Activated CD4-positive, alpha-beta T cell treated with anti-CD3 and anti-CD28 coated beads, Interleukin-2, amount 10 ng/mL, durations not matched to agents 24 days and 14 days (primary cell): ENCODE measurements around the gene FOXD1. TPM values are rescaled to one million over a fixed set of nuclear protein-coding genes. Genes with fewer than 3 reads are reported as not detected.

ENCODE experiments used
- DNase-seq: peaks from one replicate; pipeline ENCODE4 v3.0.0; 2022
- H3K27ac Mint-ChIP-seq: one replicate; pipeline ENCODE4 v1.8.0; 2022; ENCODE audit warnings: mild to moderate bottlenecking, mixed read lengths
- H3K27me3 Mint-ChIP-seq: one replicate; pipeline ENCODE4 v1.8.0; 2022; ENCODE audit warnings: mixed read lengths
- H3K36me3 Mint-ChIP-seq: one replicate; pipeline ENCODE4 v1.8.0; 2022; ENCODE audit warnings: low read depth, mild to moderate bottlenecking, mixed read lengths
- H3K4me1 Mint-ChIP-seq: one replicate; pipeline ENCODE4 v1.8.0; 2021; ENCODE audit warnings: mixed read lengths
- H3K4me3 Mint-ChIP-seq: one replicate; pipeline ENCODE4 v1.8.0; 2022; ENCODE audit warnings: mild to moderate bottlenecking, moderate library complexity, mixed read lengths
- H3K9me3 Mint-ChIP-seq: one replicate; pipeline ENCODE4 v1.8.0; 2021; ENCODE audit warnings: mixed read lengths
- intact Hi-C: fragments of 100-400 bp; cut with micrococcal nuclease; formaldehyde crosslinking; loops from one replicate; pipeline ENCODE4 v1.15.1; 2023
- total RNA-seq: library from RNA; stranded (reverse); gene quantifications from 2 replicates; pipeline ENCODE4 v1.2.3, GENCODE V29; 2022

The FOXD1 gene
- total RNA-seq, 1 donor from 2014 or later: 0.09 TPM

- Mint-ChIP-seq H3K27me3 (peaks cover 80% of the 10 kb centered on the region), H3K9me3 (peaks cover 6% of the 10 kb centered on the region), H3K36me3 (no peaks in the 10 kb centered on the region), H3K27ac (no peak overlapping the region), H3K4me3 (no peak overlapping the region), H3K4me1 (peaks cover 2% of the 10 kb centered on the region)
- intact Hi-C loops: no loop called here
- no peak for DNase-seq
Measured at GRCh38 chr5:73441378-73441777, 7.2 kb downstream of the FOXD1 start.

DNA sequence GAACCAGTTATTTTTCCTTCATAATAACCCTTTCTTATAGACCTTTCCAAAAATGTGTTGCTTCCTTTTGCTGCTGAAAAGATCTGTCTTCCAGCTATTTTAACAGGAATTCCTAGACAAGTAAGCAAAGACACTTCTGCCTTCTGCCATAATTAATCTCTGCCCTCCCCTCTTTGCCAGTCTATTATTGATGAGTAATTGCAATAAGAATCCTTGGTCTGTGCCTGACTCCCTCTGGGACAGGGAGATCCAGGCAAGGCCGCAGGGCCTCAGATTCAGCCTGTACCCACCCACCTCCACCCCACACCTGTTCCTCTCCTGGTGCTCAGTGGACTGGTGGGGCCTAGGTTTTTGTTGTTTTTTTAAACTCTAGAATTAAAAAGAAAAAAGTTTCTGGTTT lies 8.3 kb downstream of the FOXD1 start:
- intact Hi-C loops: no loop called here
- no peak overlapping the region for H3K4me3 Mint-ChIP-seq
- H3K27me3 Mint-ChIP-seq: peaks cover 85% of the 10 kb centered on the region

GRCh38 chr5:73438645-73439470 lies 9.7 kb downstream of the FOXD1 start:
- peaks cover 4% of the 10 kb centered on the region for H3K36me3 Mint-ChIP-seq

More for the DNA sequence above, 8.3 kb downstream of the FOXD1 start:
- no peak for DNase-seq
- H3K9me3 Mint-ChIP-seq: peaks cover 15% of the 10 kb centered on the region
- peaks cover 7% of the 10 kb centered on the region for H3K4me1 Mint-ChIP-seq
- H3K36me3 Mint-ChIP-seq: peaks cover 4% of the 10 kb centered on the region
- no peak overlapping the region for H3K27ac Mint-ChIP-seq

DNA sequence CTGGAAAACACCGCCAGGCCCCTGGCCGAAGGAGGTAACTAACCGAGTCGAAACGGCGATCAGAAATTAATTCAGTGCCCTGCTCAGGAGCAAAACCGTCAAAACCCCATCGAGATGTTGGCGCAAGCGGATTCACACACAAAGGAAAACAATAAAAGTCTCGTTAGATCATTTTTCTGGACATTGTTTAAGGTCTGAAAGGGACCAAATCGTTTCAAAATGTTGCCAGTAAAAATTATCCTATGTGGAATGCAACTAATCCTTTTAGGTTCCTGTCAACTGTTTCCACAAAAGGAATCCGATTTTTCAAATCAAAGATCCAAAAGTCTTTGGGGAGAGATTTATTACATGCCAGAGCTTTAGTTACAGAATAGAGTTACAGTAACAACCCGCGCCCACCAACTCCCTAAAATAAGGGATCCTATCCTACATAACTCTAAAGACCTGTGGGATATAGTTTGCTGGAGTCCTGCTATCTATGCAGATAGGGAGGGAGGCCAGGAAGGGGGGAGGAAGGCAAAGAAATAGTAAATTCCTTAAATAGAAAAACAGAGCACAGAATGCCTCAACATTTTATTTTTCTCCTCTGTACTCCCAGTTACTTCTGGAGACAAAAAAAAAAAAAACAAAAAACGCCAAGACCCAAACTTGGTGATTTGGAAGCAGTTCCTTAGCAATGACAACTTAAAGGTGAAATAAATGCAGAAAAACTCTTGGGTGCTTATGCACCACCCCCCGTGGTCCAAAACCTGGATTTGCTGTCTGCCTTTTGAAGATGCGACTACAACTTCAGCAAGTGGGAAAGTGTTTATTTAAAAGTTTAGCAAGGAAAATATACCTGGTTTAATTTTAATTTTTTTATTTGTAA lies 10.6 kb downstream of the FOXD1 start:
- Mint-ChIP-seq H3K27me3 (peaks cover 83% of the 10 kb centered on the region), H3K27ac (no peak overlapping the region), H3K9me3 (peaks cover 15% of the 10 kb centered on the region), H3K36me3 (peaks cover 4% of the 10 kb centered on the region), H3K4me1 (peaks cover 6% of the 10 kb centered on the region), H3K4me3 (no peak overlapping the region)
- no peak for DNase-seq
- intact Hi-C loops: loop anchor here (2.0 to 5.0 kb wide), 2 partner anchors 13 to 56 kb away; no protein-coding TSS in a partner anchor

More at GRCh38 chr5:73438645-73439470, 9.7 kb downstream of the FOXD1 start:
- no peak overlapping the region for H3K27ac Mint-ChIP-seq
- no peak overlapping the region for H3K4me3 Mint-ChIP-seq
- peaks cover 84% of the 10 kb centered on the region for H3K27me3 Mint-ChIP-seq
- H3K4me1 Mint-ChIP-seq: peaks cover 6% of the 10 kb centered on the region
- peaks cover 15% of the 10 kb centered on the region for H3K9me3 Mint-ChIP-seq
- DNase-seq: no peak
- intact Hi-C loops: loop anchor here (5.0 kb wide), 1 partner anchor 57 kb away; no protein-coding TSS in a partner anchor

- no peak overlapping the region for H3K4me3 Mint-ChIP-seq
Measured at GRCh38 chr5:73437101-73437776, 11.3 kb downstream of the FOXD1 start.

DNA sequence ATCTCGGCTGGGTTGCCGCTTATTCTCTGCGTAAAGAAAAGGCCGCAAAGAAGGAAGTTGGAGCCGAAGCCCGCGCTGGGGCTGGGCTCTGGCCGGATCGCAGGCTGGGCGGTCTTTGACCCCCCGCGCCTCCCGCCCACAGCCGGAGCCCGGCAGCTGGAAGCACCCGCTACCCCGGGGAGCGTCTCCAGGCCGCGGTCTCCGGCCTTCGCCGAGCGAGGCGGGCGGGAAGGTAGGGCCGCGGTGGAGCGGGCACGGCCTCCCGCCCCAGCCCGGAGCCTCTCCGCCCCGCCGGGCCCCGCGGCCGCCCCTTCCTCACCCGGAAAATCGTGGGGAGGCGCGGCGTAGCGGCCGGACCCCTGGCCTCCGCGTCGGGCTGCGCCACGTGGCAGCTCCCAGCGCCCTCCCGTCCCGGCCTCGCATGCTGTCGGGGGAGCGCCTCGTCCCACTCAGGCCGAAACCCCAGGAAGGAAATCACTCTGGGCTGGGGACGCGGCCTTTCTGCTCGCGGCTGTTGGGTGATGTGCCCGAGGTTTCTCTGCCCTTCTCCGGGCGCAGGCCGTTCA lies 12.0 kb downstream of the FOXD1 start:
- H3K27ac Mint-ChIP-seq: no peak overlapping the region
- H3K4me1 Mint-ChIP-seq: peaks cover 6% of the 10 kb centered on the region
- H3K36me3 Mint-ChIP-seq: peaks cover 4% of the 10 kb centered on the region
- DNase-seq: peak; percentile 60
- H3K4me3 Mint-ChIP-seq: no peak overlapping the region
- peaks cover 77% of the 10 kb centered on the region for H3K27me3 Mint-ChIP-seq
- peaks cover 15% of the 10 kb centered on the region for H3K9me3 Mint-ChIP-seq
- intact Hi-C loops: loop anchor here (2.0 to 5.0 kb wide), 2 partner anchors 14 to 54 kb away; no protein-coding TSS in a partner anchor

More at GRCh38 chr5:73437101-73437776, 11.3 kb downstream of the FOXD1 start:
- intact Hi-C loops: loop anchor here (2.0 to 5.0 kb wide), 2 partner anchors 14 to 55 kb away; no protein-coding TSS in a partner anchor
- Mint-ChIP-seq H3K27ac (no peak overlapping the region), H3K36me3 (peaks cover 4% of the 10 kb centered on the region), H3K9me3 (peaks cover 15% of the 10 kb centered on the region), H3K27me3 (peaks cover 82% of the 10 kb centered on the region), H3K4me1 (peaks cover 6% of the 10 kb centered on the region)
- no peak for DNase-seq

- peaks cover 4% of the 10 kb centered on the region for H3K36me3 Mint-ChIP-seq
- peak overlapping the region; percentile 73 for H3K27ac Mint-ChIP-seq
- intact Hi-C loops: loop anchor here (2.0 to 5.0 kb wide), 3 partner anchors 15 to 54 kb away; no protein-coding TSS in a partner anchor
- peaks cover 13% of the 10 kb centered on the region for H3K9me3 Mint-ChIP-seq
- H3K4me1 Mint-ChIP-seq: peaks cover 6% of the 10 kb centered on the region
- H3K4me3 Mint-ChIP-seq: peak overlapping the region; percentile 19
- DNase-seq: no peak
- peaks cover 73% of the 10 kb centered on the region for H3K27me3 Mint-ChIP-seq
Measured at GRCh38 chr5:73435759-73436534, 12.6 kb downstream of the FOXD1 start.

DNA sequence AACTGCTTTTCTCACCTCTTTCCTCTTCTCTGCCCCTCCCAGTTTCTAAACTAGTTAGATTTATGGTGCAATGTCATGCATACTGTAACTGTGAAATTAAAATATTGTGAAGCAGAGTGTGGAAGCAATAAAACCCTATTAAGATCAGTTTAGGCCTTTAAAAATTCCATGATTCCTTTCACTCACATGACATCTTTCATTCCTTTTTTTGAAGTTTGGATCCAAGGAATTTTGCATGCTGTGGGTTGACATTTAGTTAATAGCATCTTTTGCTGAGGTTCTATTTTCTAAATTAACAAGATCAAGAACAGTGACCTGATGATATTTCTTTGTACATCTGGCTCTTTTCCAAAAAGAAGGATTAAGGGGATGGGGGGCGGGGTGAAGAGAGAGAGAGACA lies 13.7 kb downstream of the FOXD1 start:
- peaks cover 68% of the 10 kb centered on the region for H3K27me3 Mint-ChIP-seq
- peaks cover 9% of the 10 kb centered on the region for H3K9me3 Mint-ChIP-seq
- peaks cover 4% of the 10 kb centered on the region for H3K36me3 Mint-ChIP-seq
- DNase-seq: no peak
- H3K4me3 Mint-ChIP-seq: no peak overlapping the region
- no peak overlapping the region for H3K27ac Mint-ChIP-seq
- peaks cover 6% of the 10 kb centered on the region for H3K4me1 Mint-ChIP-seq
- intact Hi-C loops: loop anchor here (2.0 to 5.0 kb wide), 2 partner anchors 14 to 53 kb away; no protein-coding TSS in a partner anchor

DNA sequence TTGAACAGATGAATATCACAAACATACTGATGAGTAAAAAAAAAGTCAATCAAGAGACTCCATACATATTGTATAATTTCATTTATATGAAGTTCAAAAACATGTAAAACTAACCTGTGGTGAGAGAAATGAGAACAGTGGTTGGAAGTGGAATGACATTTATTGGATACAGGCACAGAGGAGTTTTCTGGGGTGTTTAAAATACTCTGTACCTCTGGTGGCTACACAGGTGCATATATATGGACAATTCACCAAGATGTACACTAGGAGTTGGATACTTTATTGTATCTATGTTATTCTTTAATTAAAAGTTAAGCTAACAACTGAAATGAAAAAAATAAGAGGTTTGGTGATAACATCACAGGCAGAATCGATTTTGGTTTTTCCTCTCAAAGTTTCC lies 14.1 kb downstream of the FOXD1 start:
- intact Hi-C loops: loop anchor here (2.0 kb wide), 1 partner anchor 14 kb away; no protein-coding TSS in a partner anchor
- Mint-ChIP-seq H3K27me3 (peaks cover 64% of the 10 kb centered on the region), H3K9me3 (peaks cover 9% of the 10 kb centered on the region), H3K27ac (no peak overlapping the region), H3K4me3 (no peak overlapping the region), H3K4me1 (peaks cover 6% of the 10 kb centered on the region), H3K36me3 (peaks cover 4% of the 10 kb centered on the region)
- DNase-seq: no peak

- no peak overlapping the region for H3K4me3 Mint-ChIP-seq
- H3K27me3 Mint-ChIP-seq: peaks cover 64% of the 10 kb centered on the region
- DNase-seq: no peak
- H3K9me3 Mint-ChIP-seq: peaks cover 9% of the 10 kb centered on the region
- no peak overlapping the region for H3K27ac Mint-ChIP-seq
- H3K4me1 Mint-ChIP-seq: peaks cover 6% of the 10 kb centered on the region
- intact Hi-C loops: loop anchor here (2.0 kb wide), 1 partner anchor 13 kb away; no protein-coding TSS in a partner anchor
- H3K36me3 Mint-ChIP-seq: peaks cover 4% of the 10 kb centered on the region
Measured at GRCh38 chr5:73433982-73434342, 14.6 kb downstream of the FOXD1 start.

DNA sequence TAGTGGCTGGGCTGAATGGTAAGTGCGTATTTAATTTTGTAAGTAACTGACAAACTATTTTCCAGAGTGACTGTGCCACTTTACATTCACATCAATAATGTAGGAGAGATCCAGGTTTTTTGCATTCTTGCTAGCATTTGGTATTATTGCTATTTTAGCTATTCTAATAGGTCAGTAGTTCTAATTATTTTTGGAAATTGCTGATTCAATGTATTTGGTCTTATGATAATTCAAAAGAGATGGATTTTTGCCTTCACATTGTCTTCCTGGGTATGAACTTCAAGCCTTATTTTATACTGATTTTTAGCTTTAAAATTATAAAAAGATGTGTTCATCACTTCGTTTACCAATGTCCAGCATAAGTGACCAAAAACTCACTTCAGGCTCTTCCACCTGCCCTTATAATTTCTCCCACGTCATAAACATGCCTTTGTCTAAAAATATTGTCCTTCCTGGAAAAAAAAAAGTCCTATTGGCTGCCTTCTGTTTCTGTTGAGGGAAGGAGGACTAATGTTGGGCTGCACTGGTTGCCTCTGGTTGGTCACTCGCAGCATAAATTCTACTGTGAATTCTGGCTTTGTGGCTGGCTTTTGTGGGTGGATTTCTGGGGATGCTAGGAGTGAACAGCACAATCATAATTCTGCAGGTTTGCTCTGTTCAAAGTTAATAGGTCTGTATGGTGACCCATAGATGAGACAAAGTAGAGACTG lies 15.2 kb downstream of the FOXD1 start:
- Mint-ChIP-seq H3K36me3 (peaks cover 4% of the 10 kb centered on the region), H3K4me1 (peaks cover 6% of the 10 kb centered on the region), H3K27ac (no peak overlapping the region), H3K4me3 (no peak overlapping the region), H3K27me3 (peaks cover 65% of the 10 kb centered on the region), H3K9me3 (peaks cover 9% of the 10 kb centered on the region)
- no peak for DNase-seq
- intact Hi-C loops: no loop called here
